ENCODE results near the gene PGR. TPM values are rescaled to one million over a fixed set of nuclear protein-coding genes. Genes with fewer than 3 reads are reported as not detected.

Gene PGR
- total RNA-seq, 1 experiment from 2014 or later, result not detected

- ATAC-seq, result no peak
- intact Hi-C loops (cut with micrococcal nuclease), result no loop called here
- no TSS peak for BruUV-seq (replicated peaks)
Observed at GRCh38 chr11:101113540-101113939, 16.1 kb downstream of the PGR start.

GRCh38 chr11:101104716-101105115 lies 24.9 kb downstream of the PGR start:
- Histone ChIP-seq H3K4me1 (ENCODE audit: insufficient read depth, low read length) (no peaks in the 10 kb centered on the region), H3K27me3 (ENCODE audit: low read length) (peaks cover 28% of the 10 kb centered on the region), H3K27ac (ENCODE audit: low read length) (no peak overlapping the region), H3K4me2 (ENCODE audit: low read length) (no peak overlapping the region), H3K79me2 (ENCODE audit: low read length) (no peaks in the 10 kb centered on the region), H3F3A (ENCODE audit: low read length, unreplicated experiment) (no peaks in the 10 kb centered on the region), H3K9me3 (ENCODE audit: low read length) (no peaks in the 10 kb centered on the region), H4K20me1 (ENCODE audit: low read length) (no peaks in the 10 kb centered on the region), H3K36me3 (ENCODE audit: low read depth, low read length) (no peaks in the 10 kb centered on the region), H2AFZ (ENCODE audit: low read length) (no peak overlapping the region), H3K4me3 (ENCODE audit: low read length) (no peak overlapping the region), H3K9me2 (replicated peaks; ENCODE audit: low read length) (no peaks in the 10 kb centered on the region), H3K9ac (ENCODE audit: low read length) (no peak overlapping the region)
- POLR2A ChIA-PET (ENCODE audit: unreplicated experiment), result no interaction called here
- BruUV-seq (replicated peaks), result no TSS peak
- intact Hi-C loops (cut with micrococcal nuclease), result no loop called here
- CTCF ChIA-PET, result no interaction called here
- ATAC-seq, result no peak
- DNase-seq, result no peak
- no peak for TF ChIP-seq EZH2 (IDR thresholded peaks at IDR 0.05; ENCODE audit: low read length, unreplicated experiment)
- TF ChIP-seq EZH2phosphoT487 (IDR thresholded peaks at IDR 0.05; ENCODE audit: borderline replicate concordance, low read length), result no peak
- no peak for TF ChIP-seq CTCF (conservative IDR thresholded peaks at IDR 0.05; ENCODE audit: low read depth, low read length)

More at GRCh38 chr11:101113540-101113939, 16.1 kb downstream of the PGR start:
- POLR2A ChIA-PET (ENCODE audit: unreplicated experiment), result no interaction called here
- H2AFZ ChIP-seq (ENCODE audit: low read length), result no peak overlapping the region
- H4K20me1 ChIP-seq (ENCODE audit: low read length), result no peaks in the 10 kb centered on the region
- TF ChIP-seq CTCF (conservative IDR thresholded peaks at IDR 0.05; ENCODE audit: low read depth, low read length), result no peak
- TF ChIP-seq EZH2phosphoT487 (IDR thresholded peaks at IDR 0.05; ENCODE audit: borderline replicate concordance, low read length), result no peak
- TF ChIP-seq EZH2 (IDR thresholded peaks at IDR 0.05; ENCODE audit: low read length, unreplicated experiment), result no peak
- H3K4me2 ChIP-seq (ENCODE audit: low read length), result no peak overlapping the region
- CTCF ChIA-PET, result no interaction called here
- no peak overlapping the region for H3K4me3 ChIP-seq (ENCODE audit: low read length)
- H3K79me2 ChIP-seq (ENCODE audit: low read length), result no peaks in the 10 kb centered on the region
- no peaks in the 10 kb centered on the region for H3F3A ChIP-seq (ENCODE audit: low read length, unreplicated experiment)
- H3K27me3 ChIP-seq (ENCODE audit: low read length), result peaks cover 52% of the 10 kb centered on the region
- no peaks in the 10 kb centered on the region for H3K9me3 ChIP-seq (ENCODE audit: low read length)
- H3K27ac ChIP-seq (ENCODE audit: low read length), result no peak overlapping the region
- H3K9me2 ChIP-seq (replicated peaks; ENCODE audit: low read length), result no peaks in the 10 kb centered on the region
- no peak for DNase-seq
- H3K4me1 ChIP-seq (ENCODE audit: insufficient read depth, low read length), result no peaks in the 10 kb centered on the region
- H3K9ac ChIP-seq (ENCODE audit: low read length), result no peak overlapping the region
- no peaks in the 10 kb centered on the region for H3K36me3 ChIP-seq (ENCODE audit: low read depth, low read length)

- Histone ChIP-seq H3K36me3 (ENCODE audit: low read depth, low read length) (no peaks in the 10 kb centered on the region), H3K27ac (ENCODE audit: low read length) (no peak overlapping the region), H3K79me2 (ENCODE audit: low read length) (no peaks in the 10 kb centered on the region), H3K4me3 (ENCODE audit: low read length) (no peak overlapping the region), H3F3A (ENCODE audit: low read length, unreplicated experiment) (no peaks in the 10 kb centered on the region), H3K9me2 (replicated peaks; ENCODE audit: low read length) (no peaks in the 10 kb centered on the region), H3K27me3 (ENCODE audit: low read length) (peaks cover 24% of the 10 kb centered on the region), H3K9me3 (ENCODE audit: low read length) (no peaks in the 10 kb centered on the region), H3K4me1 (ENCODE audit: insufficient read depth, low read length) (no peaks in the 10 kb centered on the region), H3K9ac (ENCODE audit: low read length) (no peak overlapping the region), H3K4me2 (ENCODE audit: low read length) (no peak overlapping the region), H4K20me1 (ENCODE audit: low read length) (no peaks in the 10 kb centered on the region), H2AFZ (ENCODE audit: low read length) (no peak overlapping the region)
- intact Hi-C loops (cut with micrococcal nuclease), result no loop called here
- CTCF ChIA-PET, result no interaction called here
- no TSS peak for BruUV-seq (replicated peaks)
- ATAC-seq (no peak), DNase-seq (no peak)
- TF ChIP-seq EZH2phosphoT487 (IDR thresholded peaks at IDR 0.05; ENCODE audit: borderline replicate concordance, low read length) (no peak), CTCF (conservative IDR thresholded peaks at IDR 0.05; ENCODE audit: low read depth, low read length) (no peak), EZH2 (IDR thresholded peaks at IDR 0.05; ENCODE audit: low read length, unreplicated experiment) (no peak)
- POLR2A ChIA-PET (ENCODE audit: unreplicated experiment), result no interaction called here
Observed at GRCh38 chr11:101103433-101103832, 26.2 kb downstream of the PGR start.
